Measurements from ENCODE around the gene CBLL1.

The CBLL1 gene

GRCh38 chr7:107742678-107743566, 1.0 kb upstream of the CBLL1 start:
- DNase-seq (ENCODE audit: low read depth in 2 of 3, low spot score in 1 of 3), result peak in 1 of 3 donors; percentile 7

DNA sequence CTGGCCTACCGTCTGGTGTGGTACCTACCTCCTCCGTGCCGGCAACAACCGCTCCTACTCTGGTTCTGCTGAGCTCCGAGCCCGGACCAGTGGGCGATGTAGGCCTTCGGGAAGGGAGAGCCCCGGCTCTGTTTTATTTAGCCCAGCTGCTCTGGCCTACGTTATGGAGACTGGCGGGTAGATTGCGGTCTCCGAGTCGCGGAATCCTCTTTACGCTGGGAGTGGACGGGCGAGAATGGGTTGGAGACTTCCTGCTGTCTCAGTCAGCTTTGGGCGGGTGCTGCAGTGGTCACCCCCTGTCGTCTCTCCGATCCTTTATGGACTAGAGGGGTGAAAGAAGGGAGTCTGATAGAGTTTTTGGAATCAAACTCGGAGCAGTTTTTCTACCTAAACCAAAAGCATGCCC, 406 bp downstream of the CBLL1 start:
- DNase-seq (ENCODE audit: low read depth in 2 of 3, low spot score in 1 of 3), result no peak

DNA sequence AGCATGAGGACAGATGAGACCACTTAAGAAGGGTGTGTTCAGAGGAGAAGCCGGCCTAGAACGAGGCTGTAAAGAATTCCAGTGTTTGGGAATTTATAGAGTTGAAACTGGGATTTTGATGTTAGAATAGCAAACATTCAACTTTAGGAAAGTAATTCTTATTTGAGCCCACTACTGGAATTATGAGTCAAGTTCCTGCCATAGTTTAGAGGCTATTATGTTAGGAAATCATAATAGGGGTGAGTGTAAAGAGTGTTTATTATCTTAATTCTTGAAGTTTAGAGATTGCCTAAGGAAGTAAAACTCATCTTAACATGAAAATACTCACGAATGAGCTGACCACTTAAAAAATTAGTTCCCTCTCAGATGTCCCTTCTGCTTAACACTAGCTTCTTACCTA, 2.1 kb downstream of the CBLL1 start:
- no peak for DNase-seq (ENCODE audit: low read depth in 2 of 3, low spot score in 1 of 3)

DNA sequence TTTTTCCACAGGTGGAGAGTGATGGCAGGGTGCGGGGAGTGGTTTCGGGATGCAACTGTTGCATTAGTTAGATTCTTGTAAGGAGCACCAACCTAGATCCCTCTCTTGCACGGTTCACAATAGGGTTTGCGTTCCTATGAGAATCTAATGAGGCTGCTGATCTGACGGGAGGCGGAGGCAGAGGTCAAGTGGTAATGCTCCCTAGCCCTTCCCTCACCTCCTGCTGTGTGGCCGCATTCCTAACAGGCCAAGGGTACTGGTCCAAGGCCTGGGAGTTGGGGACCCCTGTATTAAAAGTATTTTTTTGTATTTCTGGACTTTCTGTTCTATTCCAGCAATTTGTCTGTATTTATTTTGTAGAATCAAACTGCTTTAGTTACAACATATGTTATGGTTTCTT, 7.2 kb downstream of the CBLL1 start:
- no peak for DNase-seq (ENCODE audit: low read depth in 2 of 3, low spot score in 1 of 3)

- no peak for DNase-seq (ENCODE audit: low read depth in 2 of 3, low spot score in 1 of 3)
These were observed 10.7 kb downstream of the CBLL1 start for GRCh38 chr7:107754642-107755041.

- no peak for DNase-seq (ENCODE audit: low read depth in 2 of 3, low spot score in 1 of 3)
These were observed 14.7 kb downstream of the CBLL1 start for GRCh38 chr7:107758667-107759066.

- no peak for DNase-seq (ENCODE audit: low read depth in 2 of 3, low spot score in 1 of 3)
These were observed 23.4 kb downstream of the CBLL1 start for GRCh38 chr7:107767391-107767790.

DNA sequence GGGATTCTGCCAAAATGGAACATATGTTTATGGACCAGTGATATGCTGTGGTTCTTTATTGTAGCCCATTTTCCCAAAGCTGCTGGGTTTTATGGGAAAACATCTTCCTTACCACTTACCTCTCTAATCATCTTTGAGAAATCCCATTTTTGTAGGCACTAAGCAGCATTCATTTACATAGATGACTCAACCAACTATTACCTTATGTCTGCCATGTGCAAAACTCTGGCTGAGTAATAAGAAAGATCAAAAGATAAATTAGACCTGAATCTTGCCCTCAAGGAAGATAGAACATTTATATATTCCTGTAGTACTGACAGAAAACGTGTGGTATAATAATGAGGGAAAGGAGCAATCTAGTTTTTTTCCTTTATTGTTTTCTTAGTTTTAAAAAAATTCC, 24.3 kb downstream of the CBLL1 start:
- no peak for DNase-seq (ENCODE audit: low read depth in 2 of 3, low spot score in 1 of 3)

DNA sequence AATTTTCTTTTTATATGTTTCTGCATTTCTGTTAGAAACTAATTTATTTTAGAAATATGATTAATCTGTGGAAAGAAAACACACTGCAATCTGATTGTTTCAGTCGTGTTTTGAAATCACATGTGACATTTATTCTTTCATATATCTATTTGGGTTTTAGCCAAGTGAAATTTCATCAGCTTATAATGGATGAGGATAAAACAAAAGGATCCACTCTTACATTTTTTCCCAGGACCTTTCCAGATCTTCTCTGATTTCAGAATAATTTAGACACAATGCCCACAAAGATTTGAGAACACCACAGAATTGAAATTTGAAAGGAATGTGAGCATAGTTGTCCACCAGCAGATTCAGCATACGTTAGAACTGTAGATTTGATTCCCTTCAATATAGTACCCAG, 29.1 kb downstream of the CBLL1 start:
- DNase-seq (ENCODE audit: low read depth in 2 of 3, low spot score in 1 of 3), result no peak

DNA sequence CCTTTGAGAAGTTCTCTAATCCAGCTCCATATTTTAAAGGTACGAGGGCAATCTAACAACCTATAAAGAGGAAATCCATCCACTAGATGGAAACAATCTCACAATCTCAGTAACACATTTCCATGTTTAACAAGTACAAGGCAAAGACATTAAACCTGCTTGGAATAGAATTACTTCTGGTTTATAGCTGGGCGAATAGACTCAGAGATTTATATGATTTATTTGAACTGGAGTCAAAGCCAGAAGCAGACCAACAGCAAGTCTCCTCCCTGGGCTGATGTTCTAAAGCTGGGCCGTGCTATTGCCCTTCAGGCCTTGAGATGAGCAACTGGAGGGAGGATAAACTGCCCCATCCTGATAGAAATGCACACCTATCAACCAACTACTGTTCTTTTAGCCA, 33.8 kb downstream of the CBLL1 start:
- DNase-seq (ENCODE audit: low read depth in 2 of 3, low spot score in 1 of 3), result no peak

DNA sequence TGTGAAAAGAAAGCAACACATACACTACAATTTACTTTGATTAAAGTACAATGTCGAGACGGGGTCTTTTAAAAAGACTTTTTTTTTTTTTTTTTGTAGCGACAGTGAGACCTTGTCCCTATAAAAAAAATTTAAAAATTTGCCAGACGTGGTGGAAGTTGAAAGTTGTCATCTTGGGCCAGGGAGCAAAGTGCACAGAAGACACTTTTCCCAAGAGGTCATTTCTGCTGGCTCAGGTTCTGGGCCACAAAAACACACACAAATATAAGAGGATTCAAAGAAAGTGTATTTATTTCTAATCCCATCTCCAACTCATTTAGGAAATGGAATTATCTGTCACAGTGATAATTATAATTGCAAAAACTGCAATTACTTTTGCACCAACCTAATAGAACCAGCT, 34.3 kb downstream of the CBLL1 start:
- DNase-seq (ENCODE audit: low read depth in 2 of 3, low spot score in 1 of 3), result no peak

- DNase-seq (ENCODE audit: low read depth in 2 of 3, low spot score in 1 of 3), result no peak
These were observed 35.7 kb downstream of the CBLL1 start for GRCh38 chr7:107779647-107780099.

- no peak for DNase-seq (ENCODE audit: low read depth in 2 of 3, low spot score in 1 of 3)
These were observed 38.4 kb downstream of the CBLL1 start for GRCh38 chr7:107782374-107782773.

GRCh38 chr7:107783648-107784047, 39.7 kb downstream of the CBLL1 start:
- no peak for DNase-seq (ENCODE audit: low read depth in 2 of 3, low spot score in 1 of 3)

DNA sequence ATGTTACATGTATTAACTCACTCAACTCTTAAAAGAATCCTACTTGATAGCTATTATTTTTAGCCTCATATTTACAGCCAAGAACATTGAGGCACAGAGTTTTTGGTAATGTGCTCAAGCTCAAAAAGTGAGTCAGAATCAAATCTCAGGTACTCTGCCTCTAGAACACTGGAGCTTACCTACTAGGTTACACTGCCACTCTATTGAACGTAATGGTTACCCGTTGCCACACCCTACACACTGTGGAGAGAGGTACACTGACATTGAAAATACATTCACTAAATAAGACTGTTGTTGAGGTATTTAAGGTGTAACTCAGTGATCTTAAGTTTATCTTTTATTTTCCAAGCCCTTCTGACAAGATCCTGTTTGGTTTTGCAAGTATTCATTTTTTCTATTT, 41.2 kb downstream of the CBLL1 start:
- DNase-seq (ENCODE audit: low read depth in 2 of 3, low spot score in 1 of 3), result no peak

- no peak for DNase-seq (ENCODE audit: low read depth in 2 of 3, low spot score in 1 of 3)
These were observed 42.0 kb downstream of the CBLL1 start for GRCh38 chr7:107785926-107786325.

GRCh38 chr7:107788216-107788615, 44.3 kb downstream of the CBLL1 start:
- no peak for DNase-seq (ENCODE audit: low read depth in 2 of 3, low spot score in 1 of 3)

GRCh38 chr7:107788662-107789061, 44.7 kb downstream of the CBLL1 start:
- no peak for DNase-seq (ENCODE audit: low read depth in 2 of 3, low spot score in 1 of 3)

GRCh38 chr7:107789647-107790046, 45.7 kb downstream of the CBLL1 start:
- DNase-seq (ENCODE audit: low read depth in 2 of 3, low spot score in 1 of 3), result no peak

DNA sequence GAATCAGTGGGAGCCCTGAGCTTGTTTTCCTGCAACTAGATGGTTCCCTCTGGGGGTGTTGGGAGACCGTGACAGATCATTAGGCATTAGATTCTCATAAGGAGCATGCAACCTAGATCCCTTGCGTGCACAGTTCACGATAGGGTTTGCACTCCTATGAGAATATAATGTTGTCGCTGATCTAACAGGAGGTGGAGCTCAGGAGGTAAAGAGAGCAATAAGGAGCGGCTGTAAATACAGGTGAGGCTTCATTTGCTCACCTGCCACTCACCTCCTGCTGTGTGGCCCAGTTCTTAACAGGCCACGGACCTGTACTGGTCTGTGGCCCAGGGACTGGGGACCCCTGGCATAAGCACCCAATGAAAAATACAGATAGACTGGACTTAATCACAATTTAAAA, 48.4 kb downstream of the CBLL1 start:
- DNase-seq (ENCODE audit: low read depth in 2 of 3, low spot score in 1 of 3), result no peak

- no peak for DNase-seq (ENCODE audit: low read depth in 2 of 3, low spot score in 1 of 3)
These were observed 55.8 kb downstream of the CBLL1 start for GRCh38 chr7:107799647-107800264.

DNA sequence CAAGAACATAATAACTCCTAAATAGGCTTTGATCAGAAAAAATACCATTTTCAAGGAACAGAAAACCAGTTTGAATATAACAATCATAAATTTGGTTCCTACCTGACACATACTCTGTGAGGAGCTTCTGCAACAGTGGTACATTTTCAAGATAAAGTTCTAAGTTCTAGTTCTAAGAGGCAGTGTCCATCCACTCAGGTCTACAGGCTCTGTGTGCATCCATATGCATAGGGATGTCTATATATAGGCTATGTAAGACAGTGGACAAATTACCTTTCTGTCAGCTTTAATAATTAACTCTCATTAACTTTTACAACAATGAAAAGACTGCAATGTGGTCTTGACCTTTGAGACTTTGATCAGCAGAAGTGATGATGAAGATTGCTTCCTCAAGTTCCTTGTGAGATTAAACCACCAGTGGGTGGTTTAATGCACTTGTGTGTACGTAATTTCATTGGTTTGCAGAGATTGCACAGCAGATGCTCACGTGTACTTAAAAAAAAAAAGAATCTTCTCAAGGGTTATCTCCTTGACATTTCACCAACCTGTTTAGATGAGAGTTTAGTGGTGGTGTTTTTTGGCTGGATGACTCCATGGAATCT, 59.2 kb downstream of the CBLL1 start, which contains the start of gene SLC26A3:
Gene SLC26A3 (minus strand): TSS at position 215 of the 602 bp plus-strand sequence. CDS start 8,714 bp downstream, outside the sequence.
- no peak for DNase-seq (ENCODE audit: low read depth in 2 of 3, low spot score in 1 of 3)

All from stimulated activated CD4-positive, alpha-beta T cell treated with anti-CD3 and anti-CD28 coated beads, Interleukin-12 subunit alpha, Interleukin-12 subunit beta, amount 100 ng/mL, for 48 hours (primary cell).